Thyroid gland (tissue), 4 donors: ENCODE results near the gene AIFM1.

ENCODE experiments used
- CTCF ChIP-seq, 6 experiments: fragments of 200-600 bp in 3 of 6; fragments of 450-650 bp in 3 of 6; sonication (generic) in 3 of 6; IDR thresholded peaks; one replicate each; pipeline ENCODE4 v1.5.1; 2016 to 2019; ENCODE audit warnings: antibody characterized with exemption in 6 of 6, mild to moderate bottlenecking in 2 of 6, inconsistent platforms in 1 of 6, moderate library complexity in 1 of 6
- POLR2A ChIP-seq, 2 donors: fragments of 450-650 bp; IDR thresholded peaks; one replicate each; pipeline ENCODE4 v1.6.1; 2017; ENCODE audit warnings: antibody characterized with exemption in 2 of 2, mild to moderate bottlenecking in 2 of 2, moderate library complexity in 1 of 2

DNA sequence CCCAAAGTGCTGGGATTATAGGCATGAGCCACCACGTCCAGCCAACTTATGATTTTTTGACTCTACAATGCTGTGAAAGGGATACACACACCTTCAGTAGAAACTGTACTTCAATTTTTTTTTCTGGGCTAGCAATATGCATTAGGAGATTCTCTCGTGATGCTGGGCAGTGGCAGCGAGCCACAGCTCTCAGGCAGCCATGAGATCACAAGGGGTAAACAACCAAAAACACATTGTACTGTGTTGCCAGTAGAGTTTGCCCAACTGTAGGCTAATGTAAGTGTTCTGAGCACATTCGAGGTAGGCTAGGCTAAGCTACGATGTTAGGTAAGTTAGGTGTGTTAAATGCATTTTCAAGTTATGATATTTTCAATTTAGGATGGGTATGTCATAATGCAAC lies 31.8 kb upstream of the AIFM1 start:
- TF ChIP-seq CTCF (IDR thresholded peaks at IDR 0.05) (no peak), POLR2A (IDR thresholded peaks at IDR 0.05) (no peak)
